GM20000 (cell line): ENCODE measurements around the gene FOXJ2.

Experiments
- DNase-seq: peaks from one replicate; pipeline ENCODE4 v3.0.0; 2012; ENCODE audit warnings: low spot score
- CTCF ChIP-seq: IDR thresholded peaks from 2 replicates; pipeline ENCODE4 v1.5.1; 2012; ENCODE audit warnings: mild to moderate bottlenecking, control low read depth; ENCODE audit errors: extremely low read depth, missing control alignments

FOXJ2 gene

GRCh38 chr12:8089716-8090115, 57.2 kb downstream of the FOXJ2 start:
- TF ChIP-seq CTCF = no peak
- no peak for DNase-seq

GRCh38 chr12:8093291-8093690, 60.8 kb downstream of the FOXJ2 start:
- no peak for TF ChIP-seq CTCF
- no peak for DNase-seq

- DNase-seq = no peak
- TF ChIP-seq CTCF = no peak
These were observed 63.9 kb downstream of the FOXJ2 start for GRCh38 chr12:8096281-8096915.

GRCh38 chr12:8099235-8099634, 66.7 kb downstream of the FOXJ2 start:
- DNase-seq = no peak
- no peak for TF ChIP-seq CTCF
